EL (cell line): Measurements from ENCODE around the gene SPEG.
"Not testable (repeated sequence)": the region's sequence is repeated elsewhere in the genome, so short reads cannot be mapped to it uniquely, and the experiment has no call there.

Source experiments
- DNase-seq: peaks from one replicate; pipeline ENCODE4 v3.0.0-alpha.2; 2016

Gene SPEG

DNA sequence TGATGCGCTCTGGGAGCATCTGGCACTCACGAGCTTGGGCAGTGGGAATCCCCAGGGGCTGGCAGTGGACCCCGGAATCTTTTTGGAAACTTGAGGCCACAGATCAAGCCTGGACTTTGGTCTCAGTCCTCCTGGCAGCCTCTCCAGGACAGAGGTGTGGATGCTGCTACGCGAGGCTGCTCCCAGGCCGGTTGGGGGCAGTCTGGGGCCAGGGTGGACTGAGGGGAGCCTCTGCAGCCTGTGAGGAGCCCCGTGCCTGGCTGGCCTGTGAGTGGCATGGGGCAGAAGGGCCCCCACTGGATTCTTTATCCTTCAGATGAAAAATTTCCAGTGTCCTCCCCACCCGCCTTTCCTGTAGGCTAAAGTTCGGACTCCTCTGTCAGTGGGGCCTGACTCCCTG is 29.2 kb upstream of the SPEG start:
- no peak for DNase-seq

DNA sequence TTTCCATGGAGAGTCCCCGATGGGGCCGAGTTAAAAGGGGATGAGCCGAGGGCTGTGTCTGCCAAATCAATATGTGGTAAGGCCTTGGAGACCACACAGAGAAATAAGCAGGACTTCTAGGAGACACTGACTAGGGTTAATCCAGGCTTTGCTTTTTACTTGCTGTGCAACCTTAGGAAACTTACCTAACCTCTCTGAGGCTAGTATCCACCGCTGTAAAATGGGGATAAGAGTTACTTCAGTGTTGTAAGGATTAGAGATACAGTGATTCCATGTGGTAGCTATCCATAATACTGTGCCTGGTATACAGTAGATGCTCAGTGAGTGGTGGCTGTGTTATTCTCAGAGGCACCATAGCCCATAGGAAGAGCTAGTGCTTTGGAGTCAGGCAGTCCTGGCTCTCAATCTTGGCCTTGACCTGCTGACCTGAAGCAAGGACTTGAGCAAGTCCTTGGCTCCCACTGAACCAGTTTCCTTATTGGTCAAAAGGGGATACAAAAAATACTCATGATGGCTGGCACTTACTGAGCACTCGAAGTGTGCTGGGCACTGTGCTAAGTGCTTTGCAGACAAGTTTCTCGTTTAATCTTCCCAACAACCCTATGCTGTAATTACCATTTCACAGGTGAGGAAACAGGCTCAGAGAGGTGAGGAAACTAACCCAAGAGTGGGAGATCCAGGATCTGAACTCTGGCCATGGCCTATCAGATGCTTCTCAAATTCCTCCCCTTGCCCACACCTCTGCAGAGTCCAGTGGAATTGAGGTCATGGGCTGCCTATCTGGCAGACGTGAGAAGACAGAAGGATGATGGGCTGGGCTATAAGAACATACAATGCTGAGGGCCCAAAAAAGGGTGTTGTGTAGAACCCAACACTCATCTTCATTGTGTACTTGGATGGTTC is 28.4 kb upstream of the SPEG start:
- DNase-seq: no peak

DNA sequence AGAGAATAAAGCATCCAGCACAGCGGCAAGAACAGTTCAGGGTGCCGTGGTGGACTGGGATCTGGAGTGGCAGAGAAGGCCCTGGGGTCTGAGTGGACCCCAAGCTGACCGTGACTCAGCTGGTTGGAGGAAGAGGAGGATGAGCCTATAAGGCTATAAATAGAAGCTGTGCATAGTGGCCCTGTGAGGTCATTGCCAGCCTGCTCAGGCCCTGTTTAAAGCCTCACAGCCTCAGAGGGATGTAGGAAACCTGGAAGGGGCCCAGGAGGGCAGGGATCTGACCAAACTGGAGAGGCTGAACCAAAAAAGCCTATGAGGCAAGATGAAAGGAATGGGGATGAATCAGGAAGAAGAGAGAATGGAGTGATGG is 27.8 kb upstream of the SPEG start:
- DNase-seq: peak; percentile 99

DNA sequence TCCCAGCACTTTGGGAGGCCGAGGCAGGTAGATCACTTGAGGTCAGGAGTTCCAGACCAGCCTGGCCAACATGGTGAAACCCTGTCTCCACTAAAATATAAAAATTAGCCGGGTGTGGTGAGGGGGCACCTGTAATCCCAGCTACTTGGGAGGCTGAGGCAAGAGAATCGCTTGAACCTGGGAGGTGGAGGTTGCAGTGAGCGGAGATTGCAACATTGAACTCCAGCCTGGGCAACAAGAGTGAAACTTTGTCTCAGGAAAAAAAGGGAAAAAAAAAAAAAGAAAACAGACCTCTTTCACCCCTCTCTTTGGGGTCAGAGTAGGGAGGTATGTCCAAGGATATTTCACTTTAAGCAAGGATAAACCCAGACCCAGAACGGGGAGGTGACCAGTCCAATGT is 27.3 kb upstream of the SPEG start:
- not testable (repeated sequence) for DNase-seq

DNA sequence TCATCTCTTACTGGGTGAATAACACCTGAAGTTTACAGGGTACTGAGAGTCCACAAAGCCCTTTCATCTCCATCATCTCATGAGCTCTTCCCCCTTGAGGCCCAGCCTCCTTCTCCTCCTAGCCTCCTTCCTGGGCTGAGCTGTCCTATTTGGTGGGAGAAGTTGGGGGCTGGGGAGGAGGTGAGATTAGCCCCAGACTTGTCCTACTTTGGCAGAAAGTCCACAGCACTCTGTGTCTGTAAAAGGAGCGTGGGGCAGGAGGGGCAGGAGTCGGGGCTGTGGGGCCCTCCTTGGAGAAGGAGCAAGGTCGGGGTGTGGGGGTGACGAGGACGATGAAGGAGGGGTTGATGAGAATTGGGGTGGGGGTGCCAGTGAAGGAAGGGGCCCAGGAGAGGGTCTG is 26.4 kb upstream of the SPEG start:
- no peak for DNase-seq

DNA sequence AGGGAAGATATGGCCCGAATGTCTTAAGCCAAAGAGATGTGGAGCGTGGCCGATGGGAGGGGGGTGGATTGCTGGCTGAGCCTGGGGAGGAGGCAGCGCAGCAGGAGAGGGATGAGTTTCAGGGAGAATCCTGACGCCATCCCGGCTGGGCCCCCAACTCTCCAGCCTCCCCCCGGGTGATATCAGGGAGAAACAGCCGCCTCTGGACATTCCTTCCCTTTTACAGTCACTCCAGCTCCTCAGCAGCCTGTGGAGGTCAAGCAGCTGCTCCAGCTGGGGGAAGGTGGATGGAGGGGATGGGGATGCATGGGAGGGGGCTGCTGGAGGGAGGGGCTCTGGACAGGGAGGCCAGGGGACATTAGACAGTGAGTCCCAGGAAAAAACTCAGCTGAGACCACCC is 26.0 kb upstream of the SPEG start:
- DNase-seq: no peak

DNA sequence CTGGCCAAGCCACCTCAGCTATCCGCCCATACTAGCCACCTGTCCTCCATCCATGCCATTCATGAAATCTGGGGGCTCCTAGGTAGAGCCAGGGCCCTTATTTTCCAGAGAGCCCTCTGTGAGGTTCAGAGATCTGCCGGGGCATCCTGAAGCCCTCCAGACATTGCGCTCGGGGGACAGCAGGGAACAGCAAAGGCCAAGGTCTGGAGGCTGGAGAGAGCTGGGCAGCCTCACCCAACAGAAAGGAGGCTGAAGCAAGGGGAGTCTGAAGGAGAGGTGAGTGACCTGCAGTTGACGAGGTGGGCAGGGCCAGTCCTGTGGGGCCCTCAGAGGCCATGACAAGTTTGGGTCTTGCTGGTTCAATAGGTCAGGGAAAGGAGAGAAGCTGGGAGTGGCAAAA is 25.0 kb upstream of the SPEG start:
- no peak for DNase-seq

DNA sequence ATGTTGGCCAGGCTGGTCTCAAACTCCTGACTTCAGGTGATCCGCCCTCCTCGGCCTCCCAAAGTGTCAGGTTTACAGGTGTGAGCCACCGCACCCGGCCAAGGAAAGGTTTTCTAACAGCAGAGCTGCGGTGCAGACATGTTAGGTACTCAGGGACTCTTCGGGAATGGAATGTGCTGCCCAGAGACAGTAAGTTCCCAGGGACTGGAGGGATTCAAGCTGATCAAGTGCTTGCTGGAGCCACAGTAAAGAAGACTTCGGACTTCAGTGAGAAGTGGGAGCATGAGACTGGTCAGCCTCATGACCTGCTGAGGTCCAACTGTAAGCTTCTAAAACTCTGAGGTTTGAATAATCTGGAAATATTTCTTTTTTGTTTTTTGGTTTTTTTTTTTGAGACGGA is 24.3 kb upstream of the SPEG start:
- no peak for DNase-seq

DNA sequence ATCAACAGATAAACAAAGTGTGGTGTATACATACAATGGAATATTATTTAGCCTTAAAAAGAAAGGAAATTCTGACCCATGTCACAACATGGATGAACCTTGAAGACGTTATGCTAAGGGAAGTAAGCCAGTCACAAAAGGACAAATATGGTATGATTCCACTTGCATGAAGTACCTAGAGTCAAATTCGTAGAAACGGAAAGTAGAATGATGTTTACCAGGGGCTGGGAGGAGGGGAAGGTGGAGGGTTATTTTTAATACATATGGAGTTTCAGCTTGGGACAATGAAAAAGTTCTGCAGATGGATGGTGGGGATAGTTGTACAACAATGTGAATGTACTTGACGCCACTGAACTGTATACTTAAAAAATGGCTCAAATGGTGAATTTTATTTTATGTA is 19.8 kb upstream of the SPEG start:
- no peak for DNase-seq

DNA sequence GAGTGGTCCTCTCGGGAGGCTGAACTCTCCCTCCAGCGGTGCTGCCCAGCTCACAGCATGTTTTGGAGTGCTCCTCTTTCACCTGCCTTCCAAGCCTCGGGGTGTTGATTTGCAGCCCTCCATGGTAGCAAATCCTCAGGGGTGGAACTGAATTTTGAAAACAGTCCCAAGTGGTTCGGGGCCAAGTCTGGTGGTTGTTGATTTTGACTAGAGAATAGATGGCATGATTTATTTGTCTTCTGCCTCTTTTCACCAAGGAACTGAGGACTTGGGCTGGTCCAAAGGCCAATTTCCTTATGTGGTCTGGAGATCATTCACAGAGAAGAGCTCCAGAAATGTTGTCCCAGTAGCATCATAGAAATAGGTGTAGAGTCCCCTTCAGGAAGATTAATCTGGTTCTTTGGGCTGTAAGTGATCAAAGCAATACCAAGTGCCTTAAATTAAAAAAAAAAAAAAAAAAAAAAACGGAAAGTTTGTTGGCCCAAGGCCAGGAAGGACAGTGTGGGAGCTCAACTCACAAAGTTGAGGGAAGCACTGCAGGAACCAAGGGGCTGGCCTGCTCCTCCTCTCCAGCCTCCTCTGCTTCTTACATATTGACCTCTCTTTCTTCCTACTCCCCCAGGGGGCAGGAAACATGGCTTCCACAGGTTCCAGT is 18.9 kb upstream of the SPEG start:
- DNase-seq: no peak

DNA sequence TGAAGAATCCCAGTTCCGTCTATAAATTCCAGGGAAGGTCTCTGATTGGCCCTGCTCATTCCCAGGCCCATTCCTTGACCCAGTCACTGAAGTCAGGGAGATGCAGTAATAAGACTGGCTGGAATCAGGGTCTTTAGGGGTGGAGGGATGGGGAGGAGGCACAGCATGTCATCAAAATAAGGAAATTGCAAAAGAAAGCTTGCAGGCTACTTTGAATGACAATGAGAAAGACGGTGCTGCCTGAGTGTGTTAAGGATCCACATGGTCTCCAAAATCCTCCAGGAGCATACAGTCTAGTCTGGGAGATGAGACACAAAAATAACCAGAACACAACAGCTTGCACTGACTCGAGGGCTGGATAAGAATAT is 18.4 kb upstream of the SPEG start:
- no peak for DNase-seq

DNA sequence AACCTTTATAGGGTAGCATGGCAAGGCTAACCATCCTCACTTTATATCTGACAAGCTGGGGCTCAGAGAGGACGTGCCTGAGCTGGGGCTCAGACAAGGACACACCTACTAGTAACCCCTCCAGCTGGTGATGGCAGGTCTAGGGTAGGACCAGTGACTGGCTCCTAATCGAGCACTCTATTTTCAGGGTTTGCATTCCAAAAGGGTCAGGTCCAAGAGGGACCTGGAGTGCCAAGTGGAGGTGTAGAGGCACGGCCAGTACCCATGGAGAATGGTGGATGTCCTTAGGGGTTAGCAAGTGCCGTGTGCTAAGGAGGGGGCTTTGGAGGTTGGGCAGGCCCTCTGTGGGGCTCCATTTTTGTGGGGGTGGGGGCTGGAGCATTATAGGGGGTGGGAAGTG is 17.7 kb upstream of the SPEG start:
- no peak for DNase-seq

DNA sequence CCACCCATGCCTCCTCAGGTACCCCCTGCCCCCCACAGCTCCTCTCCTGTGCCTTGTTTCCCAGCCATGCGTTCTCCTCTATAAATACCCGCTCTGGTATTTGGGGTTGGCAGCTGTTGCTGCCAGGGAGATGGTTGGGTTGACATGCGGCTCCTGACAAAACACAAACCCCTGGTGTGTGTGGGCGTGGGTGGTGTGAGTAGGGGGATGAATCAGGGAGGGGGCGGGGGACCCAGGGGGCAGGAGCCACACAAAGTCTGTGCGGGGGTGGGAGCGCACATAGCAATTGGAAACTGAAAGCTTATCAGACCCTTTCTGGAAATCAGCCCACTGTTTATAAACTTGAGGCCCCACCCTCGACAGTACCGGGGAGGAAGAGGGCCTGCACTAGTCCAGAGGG is 17.3 kb upstream of the SPEG start:
- no peak for DNase-seq

DNA sequence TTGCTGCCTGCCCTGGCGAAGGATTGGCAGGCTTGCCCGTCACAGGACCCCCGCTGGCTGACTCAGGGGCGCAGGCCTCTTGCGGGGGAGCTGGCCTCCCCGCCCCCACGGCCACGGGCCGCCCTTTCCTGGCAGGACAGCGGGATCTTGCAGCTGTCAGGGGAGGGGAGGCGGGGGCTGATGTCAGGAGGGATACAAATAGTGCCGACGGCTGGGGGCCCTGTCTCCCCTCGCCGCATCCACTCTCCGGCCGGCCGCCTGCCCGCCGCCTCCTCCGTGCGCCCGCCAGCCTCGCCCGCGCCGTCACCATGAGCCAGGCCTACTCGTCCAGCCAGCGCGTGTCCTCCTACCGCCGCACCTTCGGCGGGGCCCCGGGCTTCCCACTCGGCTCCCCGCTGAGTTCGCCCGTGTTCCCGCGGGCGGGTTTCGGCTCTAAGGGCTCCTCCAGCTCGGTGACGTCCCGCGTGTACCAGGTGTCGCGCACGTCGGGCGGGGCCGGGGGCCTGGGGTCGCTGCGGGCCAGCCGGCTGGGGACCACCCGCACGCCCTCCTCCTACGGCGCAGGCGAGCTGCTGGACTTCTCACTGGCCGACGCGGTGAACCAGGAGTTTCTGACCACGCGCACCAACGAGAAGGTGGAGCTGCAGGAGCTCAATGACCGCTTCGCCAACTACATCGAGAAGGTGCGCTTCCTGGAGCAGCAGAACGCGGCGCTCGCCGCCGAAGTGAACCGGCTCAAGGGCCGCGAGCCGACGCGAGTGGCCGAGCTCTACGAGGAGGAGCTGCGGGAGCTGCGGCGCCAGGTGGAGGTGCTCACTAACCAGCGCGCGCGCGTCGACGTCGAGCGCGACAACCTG is 16.3 kb upstream of the SPEG start, which contains the start of gene DES:
DES (plus strand) TSS at position 223 of the 857 bp plus-strand sequence; CDS start at position 309, 86 bp downstream.
- DNase-seq: no peak

DNA sequence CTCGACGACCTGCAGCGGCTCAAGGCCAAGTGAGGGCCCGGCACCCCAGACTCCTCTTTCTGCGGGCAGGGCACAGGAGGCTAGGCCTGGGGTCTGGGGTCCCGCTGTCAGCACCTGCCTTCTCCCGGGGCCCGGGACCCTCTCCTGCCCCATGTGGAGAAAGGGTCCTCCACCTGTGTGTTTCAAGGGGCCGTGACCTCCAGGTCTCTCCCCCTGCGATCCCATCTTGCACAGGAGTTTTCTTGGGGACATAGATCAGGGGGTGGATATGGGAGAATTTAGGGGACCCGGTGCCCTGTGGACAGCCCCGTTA is 15.7 kb upstream of the SPEG start:
- DNase-seq: no peak

DNA sequence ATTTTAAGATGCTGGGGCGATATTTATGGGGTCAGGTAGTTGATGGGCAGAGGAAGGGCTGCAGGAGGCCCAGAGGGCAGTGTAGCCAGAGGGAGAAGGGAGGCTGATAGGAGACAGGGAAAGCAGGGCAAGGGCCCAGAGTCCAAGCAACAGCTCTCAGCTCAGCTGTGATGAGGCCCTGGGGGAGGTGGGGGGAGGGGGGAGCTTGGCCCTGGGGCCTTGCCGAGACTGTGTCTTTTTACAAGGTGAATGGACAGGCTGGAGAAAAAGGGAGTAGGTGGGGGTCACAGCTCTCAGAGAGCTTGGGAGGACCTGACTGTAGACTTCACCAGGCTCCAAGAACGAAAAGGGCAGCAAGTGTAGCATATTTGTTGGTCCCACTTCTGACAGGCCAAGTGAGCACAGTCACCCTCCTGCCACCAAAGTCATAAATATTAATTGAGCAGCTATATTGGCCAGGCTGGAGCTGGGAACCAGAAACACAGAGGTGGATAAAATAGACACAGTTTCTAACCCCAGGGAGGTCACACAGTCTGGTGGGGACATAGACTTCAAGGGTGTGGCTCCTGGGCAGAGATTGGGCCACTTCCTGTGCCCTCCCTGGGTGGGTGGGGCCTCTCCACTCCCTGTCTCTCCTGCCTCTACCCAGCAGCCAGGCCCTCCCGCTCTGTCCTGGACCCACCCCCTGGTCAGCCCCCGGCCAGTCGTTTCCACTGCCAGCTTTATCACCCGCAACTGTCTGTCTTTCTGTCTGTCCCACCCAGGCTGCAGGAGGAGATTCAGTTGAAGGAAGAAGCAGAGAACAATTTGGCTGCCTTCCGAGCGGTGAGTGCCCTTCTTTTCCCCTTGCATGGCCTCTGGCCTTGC is 15.1 kb upstream of the SPEG start:
- DNase-seq: no peak

DNA sequence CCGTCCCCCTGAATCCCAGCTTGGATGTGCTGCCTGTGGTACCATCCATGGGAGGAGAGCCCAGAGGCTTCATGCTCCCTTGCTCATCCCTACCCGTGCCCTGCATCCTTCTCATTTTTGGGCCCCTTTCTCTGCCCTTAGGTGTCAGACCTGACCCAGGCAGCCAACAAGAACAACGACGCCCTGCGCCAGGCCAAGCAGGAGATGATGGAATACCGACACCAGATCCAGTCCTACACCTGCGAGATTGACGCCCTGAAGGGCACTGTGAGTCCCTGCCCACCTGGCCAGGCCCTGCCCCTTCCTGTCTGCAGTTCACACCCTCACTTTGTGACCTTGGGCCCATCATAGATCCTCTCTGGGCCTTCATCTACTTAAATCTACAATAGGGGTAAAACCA is 14.0 kb upstream of the SPEG start:
- no peak for DNase-seq

DNA sequence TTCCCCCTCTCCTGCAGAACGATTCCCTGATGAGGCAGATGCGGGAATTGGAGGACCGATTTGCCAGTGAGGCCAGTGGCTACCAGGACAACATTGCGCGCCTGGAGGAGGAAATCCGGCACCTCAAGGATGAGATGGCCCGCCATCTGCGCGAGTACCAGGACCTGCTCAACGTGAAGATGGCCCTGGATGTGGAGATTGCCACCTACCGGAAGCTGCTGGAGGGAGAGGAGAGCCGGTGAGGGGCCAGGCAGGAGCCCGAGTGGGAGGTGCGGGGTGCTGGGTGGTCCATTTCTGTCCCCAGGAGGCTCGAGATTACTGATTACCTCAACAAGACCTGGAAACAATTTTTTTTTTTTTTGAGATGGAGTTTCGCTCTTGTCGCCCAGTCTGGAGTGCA is 13.3 kb upstream of the SPEG start:
- no peak for DNase-seq

DNA sequence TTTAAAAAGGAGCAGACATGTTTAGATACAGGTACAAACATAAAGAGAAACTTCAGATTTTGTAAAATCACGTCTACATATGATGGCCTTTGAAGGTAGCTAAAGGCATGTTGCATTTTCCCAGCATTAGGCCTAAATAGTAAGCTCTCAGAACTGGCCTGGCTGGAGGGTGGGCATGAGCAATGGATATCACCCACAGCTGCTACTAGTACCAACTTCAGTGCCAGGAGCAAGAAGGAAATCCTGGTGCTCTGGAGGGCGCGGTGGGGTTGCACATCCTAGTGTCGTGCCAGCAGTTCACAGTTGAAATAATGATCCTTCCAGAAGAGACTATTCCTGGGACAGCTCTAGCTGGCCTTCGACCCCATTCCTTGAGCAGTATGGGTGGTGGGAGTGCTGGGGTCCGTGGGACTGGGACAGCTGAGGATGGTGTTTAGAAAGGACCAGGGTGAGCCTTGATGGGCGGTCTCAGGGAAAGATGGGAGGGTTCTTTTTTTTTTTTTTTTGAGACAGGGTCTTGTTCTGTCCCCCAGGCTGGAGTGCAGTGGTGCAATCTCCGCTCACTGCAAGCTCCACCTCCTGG is 11.6 kb upstream of the SPEG start:
- no peak for DNase-seq

DNA sequence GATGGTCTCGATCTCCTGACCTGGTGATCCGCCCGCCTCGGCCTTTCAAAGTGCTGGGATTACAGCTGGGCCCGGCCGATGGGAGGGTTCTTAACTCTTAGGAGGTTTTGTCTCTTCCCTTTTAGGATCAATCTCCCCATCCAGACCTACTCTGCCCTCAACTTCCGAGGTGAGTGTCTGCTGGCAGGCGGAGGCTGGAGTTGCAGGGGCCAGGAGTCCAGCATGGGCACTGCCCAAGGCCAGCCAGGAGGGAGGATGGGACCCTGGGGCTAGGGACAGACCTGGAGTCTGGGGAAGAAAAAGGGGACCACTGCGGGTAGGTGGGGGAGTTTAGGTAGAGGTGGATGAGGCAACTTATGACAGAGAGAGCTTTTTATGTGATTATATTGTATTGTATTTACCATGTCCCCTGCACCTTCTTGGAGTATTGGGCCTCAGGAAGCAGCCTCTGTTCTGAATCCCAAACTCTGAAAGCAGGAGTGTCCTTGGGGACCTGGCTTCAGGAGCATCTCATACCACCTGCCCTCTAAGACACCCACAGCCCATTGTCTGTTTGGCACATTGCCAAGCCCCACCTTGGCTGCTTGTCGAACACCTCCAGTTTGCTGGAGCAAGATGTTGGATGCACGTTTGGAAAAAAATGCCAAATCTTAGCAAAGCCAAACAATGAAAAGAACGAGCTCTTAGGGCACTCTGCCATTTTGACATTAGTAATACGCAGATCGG is 10.8 kb upstream of the SPEG start:
- DNase-seq: no peak

DNA sequence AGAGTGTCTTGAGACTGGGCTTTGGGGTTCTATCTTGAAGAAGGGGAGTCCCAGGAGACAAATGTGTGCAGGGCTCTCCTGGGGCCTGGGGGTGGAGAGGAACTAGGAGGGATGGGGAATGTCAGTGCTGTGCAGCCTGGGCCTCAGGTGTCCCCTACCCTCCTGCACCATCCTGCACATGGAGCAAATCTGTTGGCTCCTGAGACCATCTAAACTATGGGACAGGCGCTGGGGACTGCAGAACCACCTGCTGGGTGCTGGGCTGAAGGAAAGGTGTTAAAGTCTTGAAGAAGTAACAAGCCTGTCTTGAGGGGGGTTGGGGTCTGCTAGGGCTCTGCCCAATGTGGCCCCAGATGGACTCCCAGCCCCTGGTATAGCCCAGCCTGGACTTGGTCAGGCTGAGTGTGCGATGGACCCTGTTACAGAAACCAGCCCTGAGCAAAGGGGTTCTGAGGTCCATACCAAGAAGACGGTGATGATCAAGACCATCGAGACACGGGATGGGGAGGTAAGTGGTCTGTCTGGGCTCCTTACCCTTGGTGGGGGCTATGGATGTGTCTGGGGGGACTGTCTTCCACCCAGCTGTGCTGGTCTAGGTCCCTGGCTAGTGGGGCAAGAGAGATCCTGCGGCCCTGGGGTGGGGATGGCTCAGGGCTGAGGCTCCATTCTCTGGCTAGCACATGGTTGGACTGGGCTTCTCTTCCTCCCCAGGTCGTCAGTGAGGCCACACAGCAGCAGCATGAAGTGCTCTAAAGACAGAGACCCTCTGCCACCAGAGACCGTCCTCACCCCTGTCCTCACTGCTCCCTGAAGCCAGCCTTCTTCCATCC is 9.2 kb upstream of the SPEG start:
- DNase-seq: no peak
